Stimulated activated CD8-positive, alpha-beta memory T cell treated with anti-CD3 and anti-CD28 coated beads, Interleukin-15, amount 100 ng/mL, for 4 hours (primary cell): ENCODE data around the gene TMEM151B.
A peak's percentile ranks its signal among the peaks of the same experiment; 100 is the strongest.

ENCODE experiments used
- DNase-seq, 2 donors: peaks; one replicate each; pipeline ENCODE4 v3.0.0-alpha.2; 2020; ENCODE audit warnings: low read depth in 2 of 2

Gene TMEM151B

DNA sequence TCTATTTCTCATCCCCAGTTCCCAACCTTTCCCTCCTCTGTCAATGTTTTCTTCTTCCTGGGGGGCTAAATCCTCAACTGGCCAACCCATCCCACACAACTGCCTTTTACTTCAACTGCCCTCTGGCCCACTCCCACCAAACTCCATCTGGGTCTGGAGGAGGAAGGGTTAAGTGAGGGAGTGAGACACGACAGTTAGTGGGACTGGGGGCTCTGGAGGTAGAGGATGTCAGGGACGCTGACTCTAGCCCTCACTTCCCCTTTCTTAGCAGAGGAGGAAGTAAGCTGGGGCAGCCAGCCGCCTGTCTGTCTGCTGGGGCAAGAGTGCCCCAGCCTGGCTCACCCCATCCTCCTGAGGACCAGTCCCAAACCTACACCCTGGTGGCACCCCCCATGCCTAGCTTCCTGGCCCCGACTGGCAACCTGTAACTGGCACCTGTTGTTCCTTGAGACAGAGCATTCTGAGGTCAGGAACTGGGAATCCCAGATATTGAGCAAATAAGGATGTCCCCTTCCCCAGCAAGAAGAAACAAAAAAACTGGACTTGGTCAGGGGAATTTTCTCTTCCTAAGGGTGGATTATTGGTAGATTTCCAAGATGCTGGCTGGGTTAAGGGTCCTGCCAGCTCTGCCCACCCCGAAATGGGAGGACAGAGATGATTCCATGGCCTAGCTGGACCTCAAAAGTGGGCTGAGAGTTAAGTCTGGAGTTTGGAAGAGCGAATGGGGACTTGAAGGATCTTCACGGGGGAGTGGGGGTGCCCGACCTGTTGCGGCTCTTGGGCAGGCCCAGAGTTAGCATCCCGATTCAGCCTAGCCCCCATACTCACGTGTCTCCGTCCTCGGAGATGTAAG is 5.9 kb upstream of the TMEM151B start:
- DNase-seq = no peak

DNA sequence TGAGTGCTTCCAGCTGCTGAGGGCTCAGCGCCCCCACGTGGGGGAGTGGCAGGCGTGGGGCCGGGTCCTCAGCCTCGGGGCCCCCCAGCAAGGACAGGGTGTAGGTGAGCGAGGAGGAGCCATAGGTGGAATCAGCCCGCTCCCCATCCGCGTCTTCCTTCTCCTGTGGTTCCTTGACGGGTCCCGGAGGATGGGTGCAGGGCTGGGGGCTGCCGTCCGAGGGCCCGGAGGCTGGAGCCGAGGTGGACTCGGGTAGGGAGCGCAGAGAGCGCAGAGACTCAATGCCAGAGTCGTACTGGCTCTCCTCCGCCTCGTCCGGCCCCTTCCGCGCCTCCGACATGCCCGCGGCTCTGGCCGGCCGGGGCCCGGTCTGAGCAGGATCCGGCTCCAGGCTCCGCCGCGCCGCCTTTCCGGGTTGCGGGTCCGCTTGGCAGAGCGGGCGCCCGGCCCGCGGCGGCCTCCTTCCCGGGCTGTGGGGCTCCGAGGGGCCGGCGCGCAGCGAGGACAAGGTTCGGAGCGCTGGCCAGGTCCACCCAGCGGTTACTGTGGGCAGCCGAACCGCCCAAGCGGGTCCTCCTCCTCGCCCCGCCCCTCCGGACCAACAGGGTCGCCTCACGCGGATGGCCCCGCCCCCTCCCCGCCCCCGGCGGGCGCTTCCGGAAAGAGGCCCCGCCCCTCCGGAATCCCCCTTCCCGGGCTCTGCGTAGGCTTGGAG is 5.1 kb upstream of the TMEM151B start, which contains the start of gene NFKBIE:
TSS of gene NFKBIE (minus strand) at position 545 of the 715 bp plus-strand sequence. CDS start at position 340, 205 bp downstream.
- peak; percentile 89 to 94 for DNase-seq

DNA sequence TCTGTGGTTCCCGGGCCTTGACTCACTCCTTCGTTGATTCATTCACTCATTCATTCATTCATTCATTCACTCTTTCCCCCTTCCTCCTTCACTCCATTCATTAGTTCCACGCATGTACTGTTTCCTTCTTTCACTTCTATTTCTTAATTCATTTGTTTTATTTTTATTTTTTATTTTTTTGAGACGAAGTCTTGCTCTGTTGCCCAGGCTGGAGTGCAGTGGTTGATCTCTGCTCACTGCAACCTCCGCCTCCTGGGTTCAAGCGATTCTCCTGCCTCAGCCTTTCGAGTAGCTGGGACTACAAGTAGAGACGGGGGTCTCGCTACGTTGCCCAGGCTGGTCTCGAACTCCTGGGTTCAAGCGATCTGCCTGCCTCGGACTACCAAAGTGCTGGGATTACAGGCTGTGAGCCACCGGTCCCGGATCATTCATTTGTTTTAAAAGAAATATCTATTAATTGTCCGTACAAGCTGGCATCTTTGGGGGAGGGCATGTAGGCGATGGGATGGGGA is 4.5 kb upstream of the TMEM151B start:
- no peak for DNase-seq

DNA sequence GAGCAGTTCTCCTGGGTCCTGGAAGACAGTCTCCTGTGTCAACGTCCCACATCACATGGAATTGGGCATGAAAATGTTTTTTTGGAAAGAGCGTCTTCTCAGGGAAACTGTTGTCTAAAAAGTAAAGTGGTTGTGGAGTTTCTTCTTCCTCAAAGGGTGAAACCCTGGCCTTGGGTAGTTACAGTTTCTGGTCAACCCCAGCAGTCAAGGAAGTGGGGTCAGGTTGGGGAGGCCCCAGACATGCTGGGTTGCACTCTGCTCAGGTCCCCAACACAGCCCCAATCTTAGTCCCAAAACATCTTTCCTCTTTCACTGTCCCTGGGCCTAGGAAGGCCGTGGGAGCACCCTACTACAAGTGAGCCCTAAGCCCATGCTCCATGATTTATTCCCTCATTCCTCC is 3.9 kb upstream of the TMEM151B start:
- no peak for DNase-seq

DNA sequence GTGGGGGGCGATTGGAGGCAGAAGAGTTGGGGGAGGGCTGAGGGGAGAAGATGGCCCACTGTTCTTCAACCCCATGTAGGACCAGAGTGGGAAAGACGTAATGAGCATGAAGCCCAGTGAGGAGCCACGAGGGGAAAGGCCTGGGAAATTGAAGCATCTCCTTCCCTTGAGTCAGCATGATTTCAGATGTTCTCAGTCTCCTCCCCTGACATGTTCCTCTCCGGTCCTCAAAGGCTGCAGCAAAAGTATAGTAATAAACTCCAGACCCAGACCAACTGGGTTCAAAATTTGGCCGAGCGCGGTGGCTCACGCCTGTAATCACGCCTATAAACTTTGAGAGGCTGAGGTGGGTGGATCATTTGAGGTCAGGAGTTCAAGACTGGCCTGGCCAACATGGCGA is 3.0 kb upstream of the TMEM151B start:
- DNase-seq = no peak

DNA sequence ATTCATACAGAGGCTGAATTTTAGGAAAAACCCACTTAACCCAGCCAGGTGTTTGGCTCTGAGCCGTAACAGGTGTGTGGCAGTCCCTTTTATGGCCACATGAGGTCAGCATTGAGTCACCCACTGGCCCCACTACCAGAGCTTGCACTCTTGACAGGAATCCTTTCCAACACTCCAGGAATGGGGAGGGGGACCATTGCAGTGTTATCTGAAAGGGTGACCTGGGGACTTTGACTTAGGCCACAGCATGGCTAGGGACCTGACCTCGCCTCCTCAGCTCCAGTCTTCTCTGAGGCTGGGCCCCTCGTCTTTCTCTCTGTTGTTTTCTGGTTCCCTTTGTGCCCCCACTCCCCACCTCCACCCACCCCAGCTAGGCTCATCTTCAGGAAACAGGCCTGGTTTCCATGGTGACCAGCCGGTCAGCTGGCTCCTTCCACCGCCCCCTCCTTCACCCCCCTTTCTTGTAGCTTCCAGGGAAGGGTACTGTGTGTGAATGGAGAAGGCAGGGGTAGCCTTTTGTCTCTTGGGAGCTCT is 2.1 kb upstream of the TMEM151B start:
- DNase-seq = no peak

DNA sequence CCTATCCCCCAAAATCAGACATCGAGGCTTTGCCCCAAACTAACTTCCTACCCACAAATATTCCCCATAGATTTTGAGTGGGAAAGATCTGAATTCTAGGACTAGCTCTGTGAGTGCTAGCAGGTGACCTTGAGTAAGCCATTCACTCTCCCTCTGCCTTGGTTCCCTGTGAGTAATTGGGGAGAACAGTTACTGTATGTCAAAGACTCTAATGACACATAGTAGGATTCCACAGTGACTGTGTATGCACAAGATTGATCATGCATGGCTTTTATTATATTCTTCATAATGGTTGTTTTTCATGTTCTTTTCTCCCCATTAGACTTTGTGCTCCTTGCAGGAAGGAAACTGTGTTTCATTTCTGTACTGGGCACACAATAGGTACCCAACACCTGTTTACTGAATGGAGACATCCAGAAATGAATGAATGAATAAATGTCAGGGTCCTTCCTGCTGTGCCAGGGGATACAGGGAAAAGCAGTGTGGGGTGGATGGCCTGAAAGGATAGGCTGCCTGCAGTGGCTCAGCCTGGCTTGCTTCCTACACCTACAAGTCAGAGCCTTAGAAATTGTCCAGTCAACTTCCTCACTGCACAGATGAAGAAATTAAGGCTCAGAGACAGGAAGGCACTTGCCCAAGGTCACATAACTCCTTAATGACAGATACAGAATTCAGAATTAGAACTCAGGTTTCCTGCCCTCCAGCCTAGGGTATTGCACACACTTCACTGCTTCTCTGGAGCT is 901 bp upstream of the TMEM151B start:
- no peak for DNase-seq

DNA sequence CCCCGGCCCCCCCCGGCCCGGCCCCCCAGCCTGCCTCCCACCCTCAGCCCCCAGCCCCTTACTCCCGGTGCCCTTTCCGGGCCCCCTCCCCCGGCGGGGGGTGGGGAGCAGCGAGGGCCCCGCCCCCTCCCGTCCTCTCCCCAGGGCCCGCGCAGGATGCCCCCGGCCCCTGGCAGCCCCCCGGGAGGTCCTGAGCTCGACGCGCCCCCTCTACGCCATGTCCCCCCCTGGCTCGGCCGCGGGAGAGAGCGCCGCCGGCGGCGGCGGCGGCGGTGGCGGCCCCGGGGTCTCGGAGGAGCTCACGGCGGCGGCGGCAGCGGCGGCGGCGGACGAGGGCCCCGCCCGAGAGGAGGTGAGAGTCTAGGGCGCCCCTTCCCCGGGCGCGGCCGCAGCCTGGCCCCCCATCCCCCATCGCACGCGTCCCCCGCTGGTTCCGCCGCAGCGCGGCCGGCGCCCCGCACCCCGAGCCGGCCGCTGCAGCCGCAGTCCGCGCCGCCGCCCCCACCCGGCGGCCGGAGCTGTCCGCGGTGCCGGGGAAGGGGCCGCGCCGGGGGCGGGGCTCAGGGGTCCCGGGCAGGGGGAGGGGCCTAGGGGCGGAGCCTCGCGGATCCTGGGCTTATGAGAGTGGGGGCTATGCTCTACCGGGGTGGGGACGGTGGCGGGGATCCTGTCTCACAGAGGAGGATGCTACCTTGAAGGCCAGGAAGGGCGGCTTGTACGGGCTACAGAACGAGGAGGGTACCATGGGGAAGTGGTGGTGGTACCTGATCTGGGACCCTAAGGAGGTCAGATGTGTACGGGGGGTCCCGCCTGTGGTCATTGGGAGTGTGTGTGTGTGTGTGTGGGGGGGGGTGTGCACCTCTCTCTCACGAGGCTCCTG is 516 bp downstream of the TMEM151B start:
- DNase-seq = no peak

DNA sequence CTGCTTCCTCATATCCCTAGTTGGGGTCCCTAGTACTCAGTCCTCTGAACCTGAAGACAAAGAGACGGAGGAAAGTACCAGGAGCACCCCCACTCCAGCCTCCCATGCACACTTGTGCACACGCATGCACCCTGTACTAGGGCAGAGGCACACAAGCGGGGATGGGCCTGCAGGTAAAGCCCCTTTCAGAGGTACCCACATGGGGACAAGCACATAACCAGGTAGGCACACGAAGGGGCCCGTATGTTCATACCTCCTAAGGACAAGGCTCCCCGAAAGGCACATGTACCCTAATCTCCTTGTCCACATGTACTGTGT is 1.1 kb downstream of the TMEM151B start:
- no peak for DNase-seq

DNA sequence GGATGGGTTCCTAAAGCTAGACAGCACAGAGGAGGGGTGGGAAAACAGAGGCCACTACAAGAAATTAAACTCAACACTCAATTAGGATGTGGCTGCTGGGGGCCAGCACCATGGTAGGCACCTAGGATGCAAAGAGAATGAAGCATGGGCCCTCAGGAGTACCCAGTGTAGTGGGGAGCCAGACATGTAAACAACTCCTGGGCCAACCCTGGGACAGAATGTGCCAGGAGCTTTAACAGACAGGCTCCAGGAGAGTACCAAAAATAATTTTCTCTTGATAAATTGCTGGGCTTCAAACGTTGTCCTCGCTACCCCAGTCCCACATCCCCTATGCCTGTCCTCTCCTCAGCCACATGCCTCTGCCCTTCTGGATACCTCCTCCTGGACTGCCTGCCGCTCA is 1.7 kb downstream of the TMEM151B start:
- no peak for DNase-seq

DNA sequence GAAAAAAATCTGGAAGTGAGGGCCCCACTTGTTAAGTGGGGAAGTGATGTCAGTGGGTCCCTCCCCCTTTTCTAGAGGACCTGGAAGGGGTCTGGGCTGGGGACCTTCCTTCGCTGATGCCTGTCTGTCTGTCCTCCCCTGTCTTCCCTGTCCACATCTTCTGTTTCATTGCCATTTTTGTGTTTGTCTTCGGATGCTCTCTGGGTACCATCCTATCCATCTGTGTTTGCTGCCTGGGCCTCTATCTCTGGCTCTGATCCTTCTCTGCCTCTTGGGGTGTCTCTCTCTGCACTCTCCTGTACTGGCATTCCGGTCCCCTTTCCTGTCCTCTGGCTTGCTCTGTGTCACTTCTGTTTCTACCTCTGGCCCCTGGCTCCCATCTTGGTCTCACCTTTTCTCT is 2.3 kb downstream of the TMEM151B start:
- DNase-seq = no peak

DNA sequence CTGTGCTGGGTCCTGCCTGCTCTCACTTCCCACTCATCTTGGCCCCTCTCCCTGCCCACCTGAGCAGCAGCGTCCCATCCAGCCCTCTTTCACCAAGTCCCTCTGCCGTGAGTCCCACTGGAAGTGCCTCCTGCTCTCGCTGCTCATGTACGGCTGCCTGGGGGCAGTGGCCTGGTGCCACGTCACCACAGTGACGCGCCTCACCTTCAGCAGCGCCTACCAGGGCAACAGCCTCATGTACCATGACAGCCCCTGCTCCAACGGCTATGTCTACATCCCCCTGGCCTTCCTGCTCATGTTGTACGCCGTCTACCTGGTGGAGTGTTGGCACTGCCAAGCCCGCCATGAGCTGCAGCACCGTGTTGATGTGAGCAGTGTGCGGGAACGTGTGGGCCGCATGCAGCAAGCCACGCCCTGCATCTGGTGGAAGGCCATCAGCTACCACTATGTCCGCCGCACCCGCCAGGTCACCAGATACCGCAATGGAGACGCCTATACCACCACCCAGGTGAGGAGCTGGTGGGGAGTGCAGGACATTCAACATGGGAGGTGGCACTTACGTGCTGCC is 2.8 kb downstream of the TMEM151B start:
- DNase-seq = no peak

DNA sequence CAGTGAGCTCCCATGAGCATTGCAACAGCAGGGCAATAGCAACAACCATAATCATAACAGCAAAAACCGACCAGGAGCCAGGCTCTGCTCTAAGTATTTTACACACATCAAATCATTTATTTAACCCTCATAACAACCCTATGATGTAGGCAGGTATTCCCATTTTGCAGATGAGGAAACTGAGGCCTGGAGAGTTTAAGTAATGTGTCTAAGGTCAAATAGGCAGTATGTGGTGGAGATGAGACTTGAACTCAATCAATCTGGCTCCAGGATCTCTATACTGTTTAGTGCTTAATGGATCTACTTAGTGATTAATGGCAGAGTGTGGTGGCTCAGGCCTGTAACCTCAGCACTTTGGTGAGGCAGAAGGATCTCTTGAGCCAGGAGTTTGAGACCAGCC is 3.4 kb downstream of the TMEM151B start:
- no peak for DNase-seq

DNA sequence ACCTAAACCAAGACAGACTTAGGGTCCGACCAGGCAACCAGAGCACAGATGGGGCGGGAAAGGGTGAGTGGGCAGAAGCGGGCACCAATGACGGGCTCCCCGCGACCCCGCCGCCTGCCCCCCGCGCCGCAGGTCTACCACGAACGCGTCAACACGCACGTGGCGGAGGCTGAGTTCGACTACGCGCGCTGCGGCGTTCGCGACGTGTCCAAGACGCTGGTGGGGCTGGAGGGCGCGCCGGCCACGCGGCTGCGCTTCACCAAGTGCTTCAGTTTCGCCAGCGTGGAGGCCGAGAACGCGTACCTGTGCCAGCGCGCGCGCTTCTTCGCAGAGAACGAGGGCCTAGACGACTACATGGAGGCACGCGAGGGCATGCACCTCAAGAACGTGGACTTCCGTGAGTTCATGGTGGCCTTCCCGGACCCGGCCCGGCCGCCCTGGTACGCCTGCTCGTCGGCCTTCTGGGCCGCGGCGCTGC is 5.1 kb downstream of the TMEM151B start:
- no peak for DNase-seq

DNA sequence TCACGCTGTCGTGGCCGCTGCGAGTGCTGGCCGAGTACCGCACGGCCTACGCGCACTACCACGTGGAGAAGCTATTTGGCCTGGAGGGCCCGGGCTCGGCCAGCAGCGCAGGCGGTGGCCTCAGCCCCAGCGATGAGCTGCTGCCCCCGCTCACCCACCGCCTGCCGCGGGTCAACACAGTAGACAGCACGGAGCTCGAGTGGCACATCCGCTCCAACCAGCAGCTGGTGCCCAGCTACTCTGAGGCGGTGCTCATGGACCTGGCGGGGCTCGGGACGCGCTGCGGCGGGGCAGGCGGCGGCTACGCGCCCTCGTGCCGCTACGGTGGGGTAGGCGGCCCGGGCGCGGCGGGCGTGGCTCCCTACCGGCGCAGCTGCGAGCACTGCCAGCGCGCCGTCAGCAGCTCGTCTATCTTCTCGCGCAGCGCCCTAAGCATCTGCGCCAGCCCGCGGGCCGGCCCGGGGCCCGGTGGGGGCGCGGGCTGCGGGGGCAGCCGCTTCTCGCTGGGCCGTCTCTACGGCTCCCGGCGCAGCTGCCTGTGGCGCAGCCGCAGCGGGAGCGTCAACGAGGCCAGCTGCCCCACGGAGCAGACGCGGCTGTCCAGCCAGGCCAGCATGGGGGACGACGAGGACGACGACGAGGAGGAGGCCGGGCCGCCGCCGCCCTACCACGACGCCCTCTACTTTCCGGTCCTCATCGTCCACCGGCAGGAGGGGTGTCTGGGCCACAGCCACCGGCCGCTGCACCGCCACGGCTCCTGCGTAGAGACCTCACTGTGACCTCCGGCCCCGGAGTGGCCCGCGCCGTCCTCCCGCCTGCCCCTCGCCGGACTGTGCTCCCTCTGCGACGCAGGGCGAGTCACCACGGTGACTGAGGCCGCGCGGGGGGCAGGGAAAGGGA is 5.7 kb downstream of the TMEM151B start:
- no peak for DNase-seq

DNA sequence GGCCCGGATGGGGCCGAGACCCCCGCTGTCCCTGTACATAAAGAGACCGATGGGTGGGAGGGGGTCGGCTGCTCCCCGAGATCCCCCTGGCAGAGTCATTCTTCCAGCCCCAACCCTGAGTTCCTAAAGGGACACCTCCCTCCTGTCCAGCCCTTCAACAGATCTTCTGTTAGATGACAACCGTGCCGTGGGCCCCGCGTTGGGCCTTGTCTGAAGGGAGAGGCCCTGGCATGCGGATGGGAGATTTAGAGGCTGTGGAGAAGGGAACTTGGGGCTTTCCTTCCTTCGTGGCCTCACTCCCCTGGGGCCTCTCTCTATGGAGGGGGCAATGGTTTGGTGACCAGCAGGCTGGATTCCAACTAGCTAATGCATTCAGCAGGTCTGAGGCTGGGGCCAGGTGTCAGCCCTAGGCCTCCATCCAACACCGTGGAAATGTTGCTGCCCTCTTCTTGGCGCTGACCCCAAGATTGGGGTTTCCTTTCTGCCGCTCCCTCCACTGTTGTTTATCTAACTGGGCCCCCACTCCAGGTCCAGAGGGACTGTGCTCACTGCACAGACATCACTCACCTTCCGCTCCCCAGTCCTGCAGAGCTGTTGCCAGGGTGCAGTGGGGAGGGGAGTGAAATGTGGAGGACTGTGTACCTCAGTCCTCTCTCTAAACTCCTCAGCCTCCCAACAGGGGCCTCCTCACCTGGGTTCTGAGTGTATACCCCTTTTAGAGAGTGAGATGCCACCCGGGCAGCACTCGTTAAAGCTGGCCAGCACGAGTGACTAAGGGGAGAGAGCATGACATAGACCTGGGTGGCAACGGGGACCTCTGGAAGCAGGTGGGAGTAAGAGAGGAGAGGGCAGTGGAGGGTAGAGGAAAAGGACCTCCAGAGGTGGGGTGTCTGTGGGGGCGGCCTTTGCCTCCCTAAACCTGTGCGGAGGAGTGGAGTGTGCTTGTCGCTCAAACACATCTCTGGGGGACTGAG is 6.7 kb downstream of the TMEM151B start:
- no peak for DNase-seq

DNA sequence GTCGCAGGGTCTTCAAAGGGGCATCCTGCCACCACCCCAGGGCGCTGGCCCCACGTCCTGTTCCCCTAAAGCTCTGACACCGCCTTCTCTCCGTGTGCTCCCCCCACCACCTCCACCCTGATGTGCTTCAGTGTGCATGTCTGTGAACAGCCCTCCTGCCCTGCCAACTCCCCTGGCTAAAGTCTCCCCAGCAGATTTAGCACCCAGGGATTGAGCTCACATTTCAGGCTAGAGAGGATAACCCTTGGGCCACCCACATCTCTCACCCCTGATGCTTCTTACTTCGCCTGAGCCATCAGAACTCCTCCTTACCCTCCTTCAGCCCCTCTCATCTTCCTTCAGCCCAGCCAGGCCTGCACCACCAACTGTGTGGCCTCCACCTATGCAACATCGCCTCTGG is 7.5 kb downstream of the TMEM151B start:
- no peak for DNase-seq

DNA sequence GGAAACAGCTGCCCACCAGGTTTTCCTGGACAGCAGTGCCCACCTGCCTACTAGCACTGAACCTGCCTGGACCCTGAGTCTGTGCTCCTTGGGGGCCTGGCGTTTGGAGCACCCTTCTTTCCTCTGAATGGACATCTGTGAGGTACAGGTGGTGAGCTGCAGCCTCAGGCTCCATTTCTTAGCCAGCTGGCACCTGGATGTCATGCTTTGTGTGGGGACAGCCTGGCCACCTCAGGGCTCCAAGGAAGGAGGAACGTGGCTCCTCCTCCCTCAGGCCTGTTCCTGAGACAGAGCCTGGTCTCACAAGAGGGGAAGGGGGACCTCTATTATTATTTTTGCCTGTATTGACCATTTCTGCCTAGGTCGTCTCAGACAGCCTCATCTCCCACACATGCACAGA is 8.1 kb downstream of the TMEM151B start:
- no peak for DNase-seq
